ENCODE measurements around the gene NRP1. TPM values are rescaled to one million over a fixed set of nuclear protein-coding genes. Genes with fewer than 3 reads are reported as not detected.
A peak's percentile ranks its signal among the peaks of the same experiment; 100 is the strongest.
"Not testable (repeated sequence)": the region's sequence is repeated elsewhere in the genome, so short reads cannot be mapped to it uniquely, and the experiment has no call there.

Gene NRP1
- polyA plus RNA-seq, 3 donors from 2014 or later = 0.15 to 1.2 (median 0.65) TPM

DNA sequence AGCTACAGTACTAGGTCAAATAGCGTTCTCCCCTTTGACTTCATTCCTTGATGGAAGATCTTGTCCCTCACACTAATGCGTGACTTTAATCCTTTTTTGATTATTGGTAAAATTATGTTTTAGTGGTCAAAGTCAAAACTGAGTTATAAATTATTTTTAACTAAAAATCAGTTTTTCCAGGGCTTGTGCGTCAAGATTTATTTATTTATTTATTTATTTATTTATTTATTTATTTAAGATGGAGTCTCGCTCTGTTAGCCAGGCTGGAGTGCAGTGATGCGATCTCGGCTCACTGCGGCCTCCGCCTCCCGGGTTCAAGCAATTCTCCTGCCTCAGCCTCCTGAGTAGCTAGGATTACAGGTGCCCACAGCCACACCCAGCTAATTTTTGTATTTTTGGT lies 112.2 kb downstream of the NRP1 start:
- not testable (repeated sequence) for DNase-seq; H3K27me3 Mint-ChIP-seq (ENCODE audit: low read depth in 3 of 3); H3K27ac Mint-ChIP-seq; H3K9me3 Mint-ChIP-seq; H3K4me1 Mint-ChIP-seq; H3K4me3 Mint-ChIP-seq; H3K36me3 Mint-ChIP-seq

DNA sequence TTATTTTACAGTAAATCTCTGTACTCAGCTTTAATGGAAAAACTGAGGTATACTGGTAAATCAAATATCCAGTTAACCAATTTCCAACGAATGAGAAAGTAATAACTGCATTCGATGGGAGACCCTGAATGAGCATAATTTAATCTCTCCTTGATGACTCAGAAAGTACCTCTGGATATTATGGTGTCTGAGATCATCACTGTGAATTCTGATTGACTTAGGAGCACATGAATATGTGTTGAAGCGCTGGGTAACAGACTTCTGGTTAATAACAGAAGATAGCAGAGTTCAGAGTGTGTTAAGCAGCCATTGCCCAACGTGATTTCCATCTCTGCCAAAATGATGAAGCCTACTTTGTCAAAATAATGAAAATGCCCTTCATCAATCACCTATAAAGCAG lies 116.6 kb downstream of the NRP1 start:
- Mint-ChIP-seq H3K27me3 (ENCODE audit: low read depth in 3 of 3) (peaks cover 0 to 8% (median 0%) of the 10 kb centered on the region in 3 donors), H3K4me3 (no peak overlapping the region), H3K9me3 (no peaks in the 10 kb centered on the region), H3K4me1 (no peaks in the 10 kb centered on the region), H3K27ac (no peak overlapping the region), H3K36me3 (peaks cover 0 to 3% (median 0%) of the 10 kb centered on the region in 3 donors)
- no peak for DNase-seq

DNA sequence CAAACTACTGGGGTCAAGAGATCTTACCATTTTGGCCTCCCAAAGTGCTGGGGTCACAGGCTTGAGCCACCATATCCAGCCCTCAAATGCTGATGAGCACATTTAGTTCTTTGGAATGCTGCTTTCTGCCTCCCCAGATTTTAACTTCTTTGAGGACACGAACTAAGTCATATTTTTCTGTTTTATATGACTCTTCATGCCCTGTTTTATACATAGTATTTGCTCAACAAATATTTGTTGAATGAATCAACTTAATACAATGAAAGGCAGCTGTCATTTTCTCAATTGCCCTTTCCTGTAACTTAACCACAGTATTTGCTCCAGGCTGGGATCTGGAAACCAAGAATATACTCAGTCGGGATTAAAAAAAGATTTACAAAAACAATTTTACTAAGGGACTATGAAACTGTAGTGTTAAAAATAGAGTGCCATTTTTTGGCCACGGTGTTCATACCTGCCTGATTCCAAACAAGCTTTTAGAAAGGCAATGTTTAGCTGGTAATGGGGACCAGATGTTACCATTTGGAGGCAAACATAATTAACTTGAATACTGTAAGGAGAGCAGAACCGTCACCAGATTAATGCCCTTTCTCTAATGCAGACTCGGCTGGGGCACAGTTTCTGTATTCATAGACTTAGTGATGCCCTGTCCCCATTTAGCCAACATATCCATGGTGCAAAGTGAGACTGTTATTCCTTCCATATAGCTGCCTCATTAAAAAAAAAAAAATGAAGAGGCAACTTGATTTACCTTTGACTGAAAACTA lies 117.6 kb downstream of the NRP1 start:
- DNase-seq = no peak
- Mint-ChIP-seq H3K4me3 (no peak overlapping the region), H3K9me3 (no peaks in the 10 kb centered on the region), H3K36me3 (peaks cover 0 to 3% (median 0%) of the 10 kb centered on the region in 3 donors), H3K4me1 (peaks cover 0 to 2% of the 10 kb centered on the region in 2 donors), H3K27ac (no peak overlapping the region), H3K27me3 (ENCODE audit: low read depth in 3 of 3) (peaks cover 0 to 8% (median 0%) of the 10 kb centered on the region in 3 donors)

DNA sequence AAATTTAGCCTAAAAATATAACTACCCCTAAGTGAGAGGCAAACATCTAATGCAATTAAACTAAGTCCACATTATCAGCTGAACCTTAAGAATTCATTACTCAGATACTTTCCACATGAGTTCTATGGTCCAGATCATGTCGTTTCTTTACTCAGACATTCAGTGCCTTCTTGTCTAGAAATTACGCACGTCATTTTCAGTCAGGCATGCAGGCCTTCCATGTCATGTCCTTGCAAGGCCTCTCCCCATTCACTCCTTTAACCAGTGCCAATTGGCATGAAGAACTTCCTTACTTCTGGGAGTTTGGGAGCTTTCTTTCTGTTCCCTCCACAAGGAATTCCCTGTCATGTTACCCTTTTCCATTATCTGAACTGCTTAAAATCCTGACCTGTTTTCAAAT lies 118.8 kb downstream of the NRP1 start:
- no peaks in the 10 kb centered on the region for H3K9me3 Mint-ChIP-seq
- H3K4me1 Mint-ChIP-seq = peaks cover 10 to 13% of the 10 kb centered on the region in 2 donors
- H3K27me3 Mint-ChIP-seq (ENCODE audit: low read depth in 3 of 3) = peaks cover 0 to 8% (median 0%) of the 10 kb centered on the region in 3 donors
- H3K4me3 Mint-ChIP-seq = no peak overlapping the region
- no peak for DNase-seq
- H3K27ac Mint-ChIP-seq = peak overlapping the region in 1 of 6 donors; percentile 21
- H3K36me3 Mint-ChIP-seq = peaks cover 0 to 3% (median 0%) of the 10 kb centered on the region in 3 donors

DNA sequence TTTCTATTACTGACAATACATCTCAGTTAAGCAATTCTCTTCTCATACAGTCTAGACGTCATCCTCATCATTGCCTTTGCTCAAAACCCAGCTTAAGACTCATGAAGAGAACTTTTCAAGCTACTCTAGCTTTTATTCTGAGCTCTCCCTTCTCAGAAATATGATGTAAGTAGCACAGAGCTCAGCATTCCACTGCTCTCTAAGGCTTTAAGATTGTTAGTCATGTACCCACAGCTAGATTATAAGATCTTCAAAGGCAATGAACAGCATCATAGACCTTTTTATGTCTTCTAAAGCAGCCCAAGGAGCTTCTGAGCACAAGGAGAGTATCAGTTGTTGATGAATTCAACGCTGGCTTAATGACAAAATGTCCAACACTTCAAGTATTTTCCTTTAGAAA lies 119.3 kb downstream of the NRP1 start:
- peaks cover 0 to 4% (median 0%) of the 10 kb centered on the region in 3 donors for H3K27me3 Mint-ChIP-seq (ENCODE audit: low read depth in 3 of 3)
- no peak for DNase-seq
- no peak overlapping the region for H3K27ac Mint-ChIP-seq

DNA sequence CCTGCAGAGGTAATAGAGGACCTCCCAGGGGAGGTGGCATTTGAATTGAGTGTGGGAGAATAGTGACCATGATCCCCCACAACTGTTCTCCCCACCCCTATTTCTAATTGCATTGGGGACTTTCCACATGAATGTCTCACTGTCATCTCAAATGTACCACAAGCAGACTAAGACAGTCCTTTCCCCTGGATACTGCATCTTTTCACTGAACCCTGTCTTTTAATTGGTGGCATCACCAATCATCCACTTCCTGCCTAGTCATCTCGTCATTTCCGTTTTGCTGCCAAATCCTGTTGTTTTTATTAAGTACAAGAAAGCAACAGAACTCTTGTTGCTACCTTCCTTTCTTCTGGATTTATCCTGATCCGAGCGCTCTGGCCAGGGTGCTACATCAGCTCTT lies 120.3 kb downstream of the NRP1 start:
- DNase-seq = peak in 1 of 3 donors; percentile 8
- peak overlapping the region in 2 of 6 donors; percentile 24 to 31 for H3K27ac Mint-ChIP-seq
- H3K4me1 Mint-ChIP-seq = peaks cover 13% of the 10 kb centered on the region in 2 donors
- H3K4me3 Mint-ChIP-seq = no peak overlapping the region
- H3K36me3 Mint-ChIP-seq = peaks cover 0 to 3% (median 0%) of the 10 kb centered on the region in 3 donors
- H3K27me3 Mint-ChIP-seq (ENCODE audit: low read depth in 3 of 3) = peaks cover 0 to 4% (median 0%) of the 10 kb centered on the region in 3 donors
- H3K9me3 Mint-ChIP-seq = no peaks in the 10 kb centered on the region

More for the DNA sequence above, 119.3 kb downstream of the NRP1 start:
- Mint-ChIP-seq H3K9me3 (no peaks in the 10 kb centered on the region), H3K4me3 (no peak overlapping the region), H3K36me3 (peaks cover 0 to 3% (median 0%) of the 10 kb centered on the region in 3 donors), H3K4me1 (peaks cover 13% of the 10 kb centered on the region in 2 donors)

DNA sequence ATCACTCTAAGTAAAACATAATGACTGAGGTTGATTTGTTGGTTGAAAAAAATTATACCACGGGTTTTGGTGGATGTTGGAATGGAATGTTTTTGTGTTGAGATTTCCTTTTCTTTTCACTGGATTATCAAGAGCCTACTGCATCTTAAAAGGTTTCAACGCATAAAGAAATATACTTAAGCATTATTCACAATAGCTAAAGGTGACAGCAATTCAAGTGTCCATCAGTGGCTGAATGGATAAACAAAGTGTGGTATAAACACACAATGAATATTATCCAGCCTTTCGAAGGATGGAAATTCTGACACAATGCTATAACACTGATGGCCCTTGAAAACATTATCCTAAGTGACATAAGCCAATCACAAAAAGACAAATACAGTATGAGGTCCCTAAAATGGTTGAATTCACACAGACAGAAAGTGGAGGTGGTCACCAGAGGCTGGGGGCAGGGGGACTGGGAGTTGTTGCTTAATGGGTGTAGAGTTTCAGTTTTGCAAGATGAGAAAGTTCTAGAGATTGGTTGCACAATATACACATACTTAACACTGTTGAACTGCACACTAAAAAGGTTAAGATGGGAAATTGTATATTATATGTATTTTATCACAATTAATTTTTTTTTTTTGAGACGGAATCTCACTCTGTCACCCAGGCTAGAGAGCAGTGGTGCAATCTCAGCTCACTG lies 122.3 kb downstream of the NRP1 start:
- Mint-ChIP-seq H3K4me1 (peaks cover 13% of the 10 kb centered on the region in 2 donors), H3K27me3 (ENCODE audit: low read depth in 3 of 3) (peaks cover 0 to 4% (median 0%) of the 10 kb centered on the region in 3 donors), H3K4me3 (no peak overlapping the region), H3K36me3 (peaks cover 0 to 3% (median 0%) of the 10 kb centered on the region in 3 donors), H3K9me3 (no peaks in the 10 kb centered on the region), H3K27ac (peak overlapping the region in 1 of 6 donors; percentile 80)
- DNase-seq = no peak

DNA sequence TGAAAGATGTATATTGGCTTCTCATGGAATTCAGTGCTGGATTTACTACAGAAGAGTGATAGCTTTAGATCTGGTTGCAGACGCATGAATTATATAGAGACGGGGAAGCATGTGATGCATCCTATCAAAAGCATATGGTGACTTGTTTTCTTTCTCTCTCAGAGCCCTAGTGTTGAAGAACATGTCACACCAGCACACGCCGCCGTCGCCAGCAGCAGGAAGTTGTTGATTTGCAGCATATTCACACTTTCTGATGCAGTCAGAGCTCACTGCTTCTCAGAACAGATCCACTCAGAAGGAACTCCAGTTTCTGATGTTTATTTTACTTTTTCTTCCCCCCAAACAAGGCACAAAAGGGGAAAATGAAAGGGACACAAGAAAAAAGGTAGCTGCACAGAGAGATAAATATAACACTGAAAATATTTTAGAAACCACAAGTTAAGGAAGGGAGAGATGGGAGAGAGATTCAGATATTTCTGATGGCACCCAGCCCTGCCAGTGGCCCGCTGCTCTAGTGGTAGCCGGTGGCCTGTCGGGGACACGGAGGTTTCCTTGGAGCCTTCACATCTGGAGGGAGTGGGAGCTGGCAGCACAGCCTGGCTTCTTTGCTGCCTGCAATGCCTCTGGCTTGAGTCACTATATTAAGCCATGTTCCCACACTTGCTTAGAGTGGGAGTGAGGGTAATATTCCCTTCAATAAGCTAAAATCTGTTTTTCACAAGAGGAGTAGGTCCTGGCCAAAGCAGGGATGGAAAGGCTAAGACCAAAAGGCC lies 123.2 kb downstream of the NRP1 start:
- no peaks in the 10 kb centered on the region for H3K9me3 Mint-ChIP-seq
- H3K36me3 Mint-ChIP-seq = peaks cover 0 to 3% (median 0%) of the 10 kb centered on the region in 3 donors
- DNase-seq = peak in 2 of 3 donors; percentile 22 to 38
- H3K4me3 Mint-ChIP-seq = peak overlapping the region in 4 of 5 donors; percentile 44 to 88 (median 74)
- H3K27ac Mint-ChIP-seq = peak overlapping the region; percentile 81 to 99 (median 94)
- peaks cover 13% of the 10 kb centered on the region in 2 donors for H3K4me1 Mint-ChIP-seq
- peaks cover 0 to 1% (median 0%) of the 10 kb centered on the region in 3 donors for H3K27me3 Mint-ChIP-seq (ENCODE audit: low read depth in 3 of 3)

DNA sequence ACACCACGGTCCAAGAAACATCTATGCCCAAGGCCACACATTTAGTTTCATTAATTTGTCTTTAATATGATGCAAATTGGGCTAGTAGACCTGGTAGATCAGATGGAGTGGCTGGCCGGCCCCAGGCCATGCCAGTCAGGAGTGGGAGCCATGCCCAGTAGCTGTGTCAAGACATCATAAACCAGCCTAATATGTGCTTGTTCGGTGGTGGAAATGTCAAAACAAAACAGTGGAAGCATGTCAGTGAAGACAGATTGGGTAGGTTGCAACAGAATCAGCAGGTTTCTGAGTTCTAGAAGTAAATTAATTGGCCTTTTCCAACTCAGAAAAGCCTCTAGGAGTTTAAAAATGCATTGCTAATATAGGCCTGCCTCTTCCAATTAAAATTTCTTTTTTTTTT lies 124.7 kb downstream of the NRP1 start:
- no peak overlapping the region for H3K27ac Mint-ChIP-seq
- no peak for DNase-seq
- H3K27me3 Mint-ChIP-seq (ENCODE audit: low read depth in 3 of 3) = peaks cover 0 to 1% (median 0%) of the 10 kb centered on the region in 3 donors
- no peaks in the 10 kb centered on the region for H3K9me3 Mint-ChIP-seq
- H3K4me1 Mint-ChIP-seq = peaks cover 13% of the 10 kb centered on the region in 2 donors
- peaks cover 0 to 3% (median 0%) of the 10 kb centered on the region in 3 donors for H3K36me3 Mint-ChIP-seq
- no peak overlapping the region for H3K4me3 Mint-ChIP-seq

DNA sequence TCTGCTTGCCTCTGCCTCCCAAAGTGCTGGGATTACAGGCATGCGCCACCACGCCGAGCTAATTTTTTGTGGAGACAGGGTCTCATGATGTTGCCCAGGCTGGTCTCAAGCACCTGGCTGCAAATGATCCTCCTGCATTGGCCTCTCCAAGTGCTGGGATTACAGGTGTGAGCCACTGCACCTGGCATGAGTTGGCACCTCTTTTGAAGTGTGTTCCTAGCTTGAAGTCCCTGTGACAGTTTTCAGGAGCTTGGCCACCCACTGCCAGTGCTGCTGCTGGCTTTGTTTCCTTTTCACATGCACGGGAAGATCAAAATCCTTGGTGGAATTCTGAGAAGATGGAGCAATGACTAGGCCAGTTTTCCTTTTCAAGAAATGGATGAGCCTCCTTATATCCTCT lies 126.3 kb downstream of the NRP1 start:
- Mint-ChIP-seq H3K36me3 (no peaks in the 10 kb centered on the region), H3K27ac (no peak overlapping the region), H3K9me3 (no peaks in the 10 kb centered on the region), H3K27me3 (ENCODE audit: low read depth in 3 of 3) (no peaks in the 10 kb centered on the region), H3K4me1 (peaks cover 13% of the 10 kb centered on the region in 2 donors), H3K4me3 (no peak overlapping the region)
- DNase-seq = no peak

DNA sequence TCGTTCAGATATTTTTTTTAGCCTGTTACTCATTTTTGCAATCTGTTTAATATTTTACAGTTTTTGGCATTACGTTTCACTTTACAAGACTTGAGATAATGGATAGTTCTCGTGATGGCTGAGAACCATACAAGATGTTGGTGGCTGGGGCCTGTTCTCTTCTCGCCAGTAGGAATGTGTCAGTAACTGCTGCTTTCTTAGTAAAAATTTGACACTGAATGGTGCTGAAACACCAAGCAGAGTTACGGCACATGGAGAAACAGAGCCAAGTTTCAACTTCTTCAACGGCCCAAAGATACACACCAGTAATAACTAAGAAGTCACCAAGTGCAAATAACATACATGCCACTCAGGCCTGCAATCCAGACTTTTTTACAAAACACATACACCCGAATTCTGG lies 130.4 kb downstream of the NRP1 start:
- no peak for DNase-seq
- Mint-ChIP-seq H3K9me3 (no peaks in the 10 kb centered on the region), H3K36me3 (no peaks in the 10 kb centered on the region), H3K4me3 (no peak overlapping the region), H3K27me3 (ENCODE audit: low read depth in 3 of 3) (peaks cover 0 to 6% (median 0%) of the 10 kb centered on the region in 3 donors), H3K4me1 (no peaks in the 10 kb centered on the region), H3K27ac (no peak overlapping the region)

DNA sequence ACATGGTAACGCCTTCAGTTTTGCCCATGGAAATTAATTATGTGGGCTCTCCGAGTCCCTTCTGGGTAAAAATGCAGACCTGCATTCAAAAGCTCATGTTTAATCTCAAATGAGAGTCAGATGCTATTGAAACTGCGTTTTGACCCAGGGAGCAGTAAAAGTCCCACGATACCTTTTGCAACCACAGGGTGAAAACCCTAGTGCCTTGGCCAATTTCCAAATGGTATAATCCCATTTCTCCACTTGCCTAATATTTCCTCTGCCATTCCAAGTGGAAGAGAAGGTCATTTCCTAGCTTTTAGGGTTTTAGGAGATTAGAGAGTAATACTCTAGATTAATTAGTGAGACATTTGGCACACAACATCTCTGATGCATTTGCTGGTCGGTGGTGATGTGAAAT lies 132.5 kb downstream of the NRP1 start:
- H3K4me1 Mint-ChIP-seq = no peaks in the 10 kb centered on the region
- no peak overlapping the region for H3K27ac Mint-ChIP-seq
- H3K27me3 Mint-ChIP-seq (ENCODE audit: low read depth in 3 of 3) = peaks cover 0 to 6% (median 4%) of the 10 kb centered on the region in 3 donors
- no peak overlapping the region for H3K4me3 Mint-ChIP-seq
- H3K9me3 Mint-ChIP-seq = no peaks in the 10 kb centered on the region
- no peak for DNase-seq
- H3K36me3 Mint-ChIP-seq = no peaks in the 10 kb centered on the region

DNA sequence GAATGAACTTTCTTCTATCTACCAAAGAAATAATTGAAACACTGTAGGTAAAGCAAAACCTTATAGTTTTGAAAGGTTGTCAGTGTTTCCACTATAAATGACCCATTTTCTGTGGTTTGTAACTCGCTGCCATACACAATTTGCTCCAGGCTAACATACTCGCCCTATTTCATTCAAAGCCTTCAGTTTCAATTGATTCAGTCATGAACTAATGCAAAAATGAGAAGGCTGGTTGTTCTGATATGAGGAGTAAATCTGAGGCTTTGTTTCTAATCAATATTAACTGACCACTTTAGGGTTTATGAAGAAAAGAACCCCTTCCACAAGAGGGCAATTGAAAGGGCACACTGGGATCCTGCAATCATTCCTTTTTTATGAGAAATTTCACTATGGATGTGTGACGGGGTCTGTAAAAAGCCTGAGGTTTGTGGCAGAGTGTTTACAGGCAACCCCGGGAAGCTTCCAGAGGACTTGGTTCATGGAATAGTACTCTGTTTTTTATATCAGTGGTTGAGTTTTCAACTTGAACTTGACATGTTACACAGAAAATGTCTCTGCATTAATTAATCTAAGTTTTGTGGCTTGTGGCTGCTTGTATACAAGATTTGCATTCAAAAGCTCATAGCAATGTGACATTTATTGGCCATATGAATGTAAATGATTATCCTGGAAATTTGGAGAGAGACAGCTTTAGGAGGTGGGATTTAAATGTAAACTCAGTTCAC lies 133.2 kb downstream of the NRP1 start:
- peaks cover 0 to 6% (median 4%) of the 10 kb centered on the region in 3 donors for H3K27me3 Mint-ChIP-seq (ENCODE audit: low read depth in 3 of 3)
- H3K27ac Mint-ChIP-seq = no peak overlapping the region
- H3K36me3 Mint-ChIP-seq = no peaks in the 10 kb centered on the region
- DNase-seq = no peak
- H3K9me3 Mint-ChIP-seq = no peaks in the 10 kb centered on the region
- no peaks in the 10 kb centered on the region for H3K4me1 Mint-ChIP-seq
- H3K4me3 Mint-ChIP-seq = no peak overlapping the region
